CD14-positive monocyte (primary cell): Measurements from ENCODE around the gene EML4. TPM values are rescaled to one million over a fixed set of nuclear protein-coding genes. Genes with fewer than 3 reads are reported as not detected.

Experiments
- DNase-seq, 3 donors: peaks; one replicate each; pipeline ENCODE4 v3.0.0-alpha.2; 2011 to 2022
- H2AFZ ChIP-seq: 2 replicates; pipeline ENCODE4 v1.6.0; 2012; ENCODE audit warnings: mild to moderate bottlenecking, low read depth, low read length, inconsistent platforms; ENCODE audit not compliant: insufficient read depth, poor library complexity, severe bottlenecking
- H3K27ac ChIP-seq, 2 donors: 1 replicate in 1 of 2; 2 replicates in 1 of 2; pipeline ENCODE4 v1.5.1; 2012 to 2013; ENCODE audit warnings: low read length in 2 of 2, control low read depth in 1 of 2, inconsistent platforms in 1 of 2, low read depth in 1 of 2, mild to moderate bottlenecking in 1 of 2
- H3K27me3 ChIP-seq, 2 donors: one replicate each; pipeline versions ENCODE4 v1.6.0 to v1.6.1; 2011 to 2013; ENCODE audit warnings: low read length in 2 of 2; ENCODE audit not compliant: control insufficient read depth in 2 of 2, insufficient read depth in 2 of 2
- H3K36me3 ChIP-seq, 2 donors: replicated peaks in 1 of 2; 1 replicate in 1 of 2; 2 replicates in 1 of 2; pipeline versions ENCODE4 v1.5.1 to v1.6.1; 2012 to 2013; ENCODE audit warnings: low read length in 2 of 2, control low read depth in 1 of 2, inconsistent platforms in 1 of 2, mild to moderate bottlenecking in 1 of 2; ENCODE audit not compliant: insufficient read depth in 2 of 2, control insufficient read depth in 1 of 2
- H3K4me1 ChIP-seq, 2 donors: 1 replicate in 1 of 2; 2 replicates in 1 of 2; pipeline versions ENCODE4 v1.5.1 to v1.6.1; 2012 to 2013; ENCODE audit warnings: low read length in 2 of 2, control low read depth in 1 of 2, inconsistent platforms in 1 of 2, mild to moderate bottlenecking in 1 of 2, moderate library complexity in 1 of 2; ENCODE audit not compliant: insufficient read depth in 2 of 2, control insufficient read depth in 1 of 2
- H3K4me2 ChIP-seq: replicated peaks from 2 replicates; pipeline ENCODE3; 2012; ENCODE audit warnings: low read length, moderate library complexity, mild to moderate bottlenecking; ENCODE audit not compliant: poor library complexity, severe bottlenecking; ENCODE audit errors: extremely low read depth
- H3K4me3 ChIP-seq, 3 experiments: fragments of 200-600 bp in 1 of 3; sonication (generic) in 1 of 3; replicated peaks in 1 of 3; 1 replicate in 2 of 3; 2 replicates in 1 of 3; pipeline ENCODE4 v1.5.1; 2011 to 2013; ENCODE audit warnings: low read length in 3 of 3, mild to moderate bottlenecking in 3 of 3, control low read depth in 2 of 3, low read depth in 2 of 3, inconsistent platforms in 1 of 3, moderate library complexity in 1 of 3
- H3K79me2 ChIP-seq: 2 replicates; pipeline ENCODE4 v1.6.0; 2012; ENCODE audit warnings: mild to moderate bottlenecking, control low read depth, inconsistent platforms, low read length, moderate library complexity; ENCODE audit not compliant: insufficient read depth
- H3K9ac ChIP-seq: 2 replicates; pipeline ENCODE4 v1.6.0; 2017; ENCODE audit warnings: low read length, mild to moderate bottlenecking; ENCODE audit not compliant: insufficient read depth, poor library complexity, severe bottlenecking
- H3K9me3 ChIP-seq, 2 donors: replicated peaks in 1 of 2; 1 replicate in 1 of 2; 2 replicates in 1 of 2; pipeline versions ENCODE4 v1.5.1 to v1.6.1; 2012 to 2013; ENCODE audit warnings: low read length in 2 of 2, control low read depth in 1 of 2; ENCODE audit not compliant: control insufficient read depth in 1 of 2, insufficient read depth in 1 of 2
- H4K20me1 ChIP-seq: 2 replicates; pipeline ENCODE4 v1.6.0; 2012; ENCODE audit warnings: mild to moderate bottlenecking, low read length, control low read depth, moderate library complexity; ENCODE audit not compliant: insufficient read depth
- H3K27ac Mint-ChIP-seq, 7 donors: one replicate each; pipeline ENCODE4 v1.8.0; 2020; ENCODE audit warnings: mild to moderate bottlenecking in 7 of 7, mixed read lengths in 7 of 7, moderate library complexity in 6 of 7, inconsistent platforms in 2 of 7
- H3K27me3 Mint-ChIP-seq, 3 donors: one replicate each; pipeline ENCODE4 v1.8.0; 2021 to 2022; ENCODE audit warnings: low read depth in 3 of 3, mild to moderate bottlenecking in 3 of 3, mixed read lengths in 3 of 3, moderate library complexity in 3 of 3, inconsistent platforms in 1 of 3
- H3K36me3 Mint-ChIP-seq, 2 donors: one replicate each; pipeline ENCODE4 v1.8.0; 2020; ENCODE audit warnings: mixed read lengths in 2 of 2, inconsistent platforms in 1 of 2, mild to moderate bottlenecking in 1 of 2
- H3K4me1 Mint-ChIP-seq: one replicate; pipeline ENCODE4 v1.8.0; 2020; ENCODE audit warnings: mild to moderate bottlenecking, mixed read lengths
- H3K4me3 Mint-ChIP-seq, 2 donors: one replicate each; pipeline ENCODE4 v1.8.0; 2020; ENCODE audit warnings: mild to moderate bottlenecking in 2 of 2, mixed read lengths in 2 of 2, moderate library complexity in 1 of 2
- H3K9me3 Mint-ChIP-seq, 7 donors: one replicate each; pipeline ENCODE4 v1.8.0; 2020 to 2022; ENCODE audit warnings: mixed read lengths in 7 of 7, mild to moderate bottlenecking in 6 of 7, moderate library complexity in 6 of 7, inconsistent platforms in 2 of 7
- CTCF ChIP-seq: fragments of 200-600 bp; IDR thresholded peaks from one replicate; pipeline ENCODE4 v1.8.0; 2022; ENCODE audit warnings: antibody characterized with exemption, mild to moderate bottlenecking
- WGBS: methylation state at CpG from one replicate; pipeline ENCODE4 v1.1.5; 2013; ENCODE audit warnings: missing lambda C conversion rate; ENCODE audit not compliant: insufficient coverage; 5-methylcytosine and 5-hydroxymethylcytosine counted together
- intact Hi-C, 2 donors: fragments of 100-400 bp; cut with micrococcal nuclease; formaldehyde crosslinking; loops; one replicate each; pipeline versions ENCODE4 v1.15.0 to v1.15.1; 2023
- polyA plus RNA-seq, 3 donors: library from polyadenylated mRNA; depleted of rRNA in 1 of 3; unstranded in 2 of 3; stranded (reverse) in 1 of 3; fragments of 300-500 nt in 2 of 3; fragments of >200 nt in 1 of 3; fragmentation: Illumina TruSeq in 2 of 3; gene quantifications; 1 replicate in 2 of 3; 2 replicates in 1 of 3; pipeline ENCODE4 v1.2.3, GENCODE V29; 2012 to 2021

Gene EML4
- polyA plus RNA-seq, 3 donors, result 11.5 to 24.3 (median 15.0) TPM

GRCh38 chr2:42185220-42185921 lies 16.2 kb downstream of the EML4 start:
- Histone ChIP-seq H3K79me2 (peaks cover 75% of the 10 kb centered on the region), H3K9ac (no peak overlapping the region), H3K4me3 (no peak overlapping the region), H3K27ac (no peak overlapping the region), H2AFZ (no peak overlapping the region), H3K4me2 (no peak overlapping the region), H3K4me1 (peaks cover 11% of the 10 kb centered on the region in 2 donors), H3K27me3 (no peaks in the 10 kb centered on the region), H3K9me3 (no peaks in the 10 kb centered on the region), H4K20me1 (peaks cover 92% of the 10 kb centered on the region), H3K36me3 (no peaks in the 10 kb centered on the region)
- Mint-ChIP-seq H3K4me1 (peaks cover 29% of the 10 kb centered on the region), H3K9me3 (no peaks in the 10 kb centered on the region), H3K4me3 (no peak overlapping the region), H3K27ac (no peak overlapping the region), H3K27me3 (no peaks in the 10 kb centered on the region), H3K36me3 (peaks cover 6 to 12% of the 10 kb centered on the region in 2 donors)
- no peak for TF ChIP-seq CTCF
- intact Hi-C loops, result no loop called here
- WGBS, result 97% methylated on average over 3 of the region's 5 CpGs
- DNase-seq, result no peak

GRCh38 chr2:42186366-42186765 lies 17.2 kb downstream of the EML4 start:
- Histone ChIP-seq H3K4me2 (no peak overlapping the region), H3K4me3 (no peak overlapping the region), H3K4me1 (peaks cover 10% of the 10 kb centered on the region in 2 donors), H3K79me2 (peaks cover 77% of the 10 kb centered on the region), H3K9ac (no peak overlapping the region), H3K36me3 (no peaks in the 10 kb centered on the region), H4K20me1 (peaks cover 92% of the 10 kb centered on the region), H3K27ac (no peak overlapping the region), H3K9me3 (no peaks in the 10 kb centered on the region), H3K27me3 (no peaks in the 10 kb centered on the region), H2AFZ (no peak overlapping the region)
- Mint-ChIP-seq H3K9me3 (no peaks in the 10 kb centered on the region), H3K4me3 (no peak overlapping the region), H3K27ac (no peak overlapping the region), H3K27me3 (no peaks in the 10 kb centered on the region), H3K36me3 (peaks cover 9 to 12% of the 10 kb centered on the region in 2 donors), H3K4me1 (peaks cover 23% of the 10 kb centered on the region)
- no peak for TF ChIP-seq CTCF
- no peak for DNase-seq
- intact Hi-C loops, result no loop called here
- no CpG with 5 or more reads among the region's 1 CpG for WGBS
